HepG2 (cell line): Measurements from ENCODE around the gene DIAPH1. TPM values are rescaled to one million over a fixed set of nuclear protein-coding genes. Genes with fewer than 3 reads are reported as not detected.

Experiments used
- ATAC-seq: fragments of 200-7000 bp; cut with Tn5 transposase; 3 replicates; pipeline ENCODE4 v1.9.1; 2020; ENCODE audit warnings: mild to moderate bottlenecking, moderate library complexity
- BruUV-seq: library from RNA; stranded (reverse); fragments of 400-500 nt; replicated peaks from 2 replicates; lab custom pipeline; 2021; lab: Mats Ljungman, UMichigan
- CTCF ChIA-PET: fragments of 300-600 bp; formaldehyde crosslinking; extraction: SDS; loops from one replicate; lab custom pipeline; 2021; ENCODE audit warnings: low total read pairs, inconsistent platforms, low intra/inter-chr PET ratio; lab: Yijun Ruan, JAX
- POLR2A ChIA-PET: fragments of 350-600 bp; sonication (Branson Sonifier 250); formaldehyde crosslinking; loops from one replicate; lab custom pipeline; 2020; ENCODE audit warnings: antibody characterized with exemption, inconsistent platforms; lab: Yijun Ruan, JAX
- DNase-seq: peaks from one replicate; pipeline ENCODE4 v3.0.0-alpha.2; 2015; ENCODE audit warnings: low spot score
- FAIRE-seq: peaks from 3 replicates; lab custom pipeline; 2011; peaks lifted over from hg19 to GRCh38; lab: Jason Lieb, UNC
- H2AFZ ChIP-seq: one replicate; pipeline ENCODE4 v1.6.1; 2011; ENCODE audit warnings: low read length, inconsistent platforms
- H3K27ac ChIP-seq: fragments of 300-600 bp; 3 replicates; pipeline ENCODE4 v1.8.0; 2011; ENCODE audit warnings: mixed run types, mild to moderate bottlenecking, mixed read lengths, low read length, inconsistent platforms; ENCODE audit not compliant: insufficient read depth; ENCODE audit errors: extremely low read length
- H3K27me3 ChIP-seq, 2 experiments: fragments of 200-600 bp in 1 of 2; 2 replicates in 1 of 2; 3 replicates in 1 of 2; pipeline versions ENCODE4 v1.6.0 to v1.8.0; 2011; ENCODE audit warnings: low read length in 2 of 2, mild to moderate bottlenecking in 2 of 2, moderate library complexity in 2 of 2, inconsistent platforms in 1 of 2; ENCODE audit not compliant: insufficient read depth in 2 of 2, control insufficient read depth in 1 of 2
- H3K36me3 ChIP-seq, 2 experiments: fragments of 200-600 bp in 1 of 2; replicated peaks in 1 of 2; 2 replicates in 1 of 2; 3 replicates in 1 of 2; pipeline versions ENCODE4 v1.5.1 to v1.8.0; 2011; ENCODE audit warnings: low read length in 2 of 2, inconsistent platforms in 1 of 2; ENCODE audit not compliant: insufficient read depth in 2 of 2, control insufficient read depth in 1 of 2
- H3K4me1 ChIP-seq: 2 replicates; pipeline ENCODE4 v1.5.1; 2012; ENCODE audit warnings: low read length, inconsistent platforms; ENCODE audit not compliant: insufficient read depth
- H3K4me2 ChIP-seq: 2 replicates; pipeline ENCODE4 v1.6.0; 2011; ENCODE audit warnings: low read depth, low read length, inconsistent platforms
- H3K4me3 ChIP-seq, 3 experiments: fragments of 200-600 bp in 1 of 3; sonication (generic), shearing (Covaris generic) in 1 of 3; replicated peaks in 1 of 3; 2 replicates each; pipeline ENCODE4 v1.5.1; 2011 to 2016; ENCODE audit warnings: low read length in 3 of 3, inconsistent platforms in 2 of 3, low read depth in 2 of 3, mild to moderate bottlenecking in 2 of 3, control low read depth in 1 of 3, mixed read lengths in 1 of 3; ENCODE audit not compliant: insufficient read depth in 1 of 3
- H3K79me2 ChIP-seq: one replicate; pipeline ENCODE4 v1.6.1; 2011; ENCODE audit warnings: low read length, inconsistent platforms; ENCODE audit not compliant: insufficient read depth
- H3K9ac ChIP-seq: 2 replicates; pipeline ENCODE4 v1.6.0; 2011; ENCODE audit warnings: mild to moderate bottlenecking, low read depth, low read length, inconsistent platforms; ENCODE audit not compliant: insufficient read depth
- H3K9me3 ChIP-seq: 2 replicates; pipeline ENCODE4 v1.5.1; 2012; ENCODE audit warnings: mild to moderate bottlenecking, low read length
- H4K20me1 ChIP-seq: 2 replicates; pipeline ENCODE4 v1.6.0; 2011; ENCODE audit warnings: inconsistent platforms, mild to moderate bottlenecking, low read length, moderate library complexity; ENCODE audit not compliant: insufficient read depth
- CREB1 ChIP-seq, 2 experiments: fragments of 450-650 bp in 1 of 2; IDR thresholded peaks; 2 replicates each; pipeline ENCODE4 v1.6.1; 2016 to 2017; ENCODE audit warnings: control low read depth in 1 of 2, mild to moderate bottlenecking in 1 of 2, missing compliant biosample characterization in 1 of 2, missing genetic modification characterization in 1 of 2
- EEA1 ChIP-seq: sonication (generic); formaldehyde crosslinking; IDR thresholded peaks from 2 replicates; pipeline ENCODE4 v1.5.1; 2020; ENCODE audit warnings: mild to moderate bottlenecking, missing genetic modification reagents, borderline replicate concordance
- PRMT3 ChIP-seq: sonication (generic); formaldehyde crosslinking; IDR thresholded peaks from 2 replicates; pipeline ENCODE4 v1.8.1; 2022; ENCODE audit warnings: low read depth, mild to moderate bottlenecking, moderate library complexity, missing genetic modification reagents, borderline replicate concordance
- ZSCAN25 ChIP-seq: sonication (generic); formaldehyde crosslinking; IDR thresholded peaks from 2 replicates; pipeline ENCODE4 v1.8.0; 2022; ENCODE audit warnings: mild to moderate bottlenecking, missing genetic modification reagents
- WGBS: methylation state at CpG from one replicate; pipeline ENCODE4 v1.1.6; 2017; ENCODE audit warnings: low lambda C conversion rate; 5-methylcytosine and 5-hydroxymethylcytosine counted together
- in situ Hi-C: cut with HindIII; loops from 2 replicates; pipeline ENCODE4 v1.10.0; 2017; ENCODE audit warnings: low pct_unique_long_range_greater_than_20kb; ENCODE audit not compliant: extremely low pct_ligation_motif_present
- intact Hi-C: fragments of 100-400 bp; cut with micrococcal nuclease; formaldehyde crosslinking; loops from one replicate; pipeline ENCODE4 v1.10.0; 2022; ENCODE audit not compliant: unreplicated experiment
- polyA plus RNA-seq, 8 experiments: library from polyadenylated mRNA; depleted of rRNA in 3 of 8; stranded (reverse) in 7 of 8; unstranded in 1 of 8; fragments of >200 nt; fragmentation: Illumina TruSeq in 4 of 8; extraction: Trizol in 4 of 8; gene quantifications; 2 replicates each; pipeline versions ENCODE4 v1.2.1 to v1.2.3, GENCODE V29; 2011 to 2016; ENCODE audit warnings: low read depth in 4 of 8, missing spikeins in 1 of 8, mixed read lengths in 1 of 8; ENCODE audit not compliant: insufficient read depth in 1 of 8
- total RNA-seq, 5 experiments: library from RNA; depleted of rRNA; stranded (reverse); fragments of >200 nt; fragmentation: Illumina TruSeq; extraction: Trizol; gene quantifications; 2 replicates each; pipeline ENCODE4 v1.2.3, GENCODE V29; 2016; ENCODE audit warnings: low read depth in 1 of 5
- TF ChIP-seq, protein P1 (sequence below): sonication (generic); formaldehyde crosslinking; IDR thresholded peaks from 2 replicates; pipeline ENCODE4 v1.5.0; 2020; ENCODE audit warnings: mild to moderate bottlenecking, missing genetic modification reagents, borderline replicate concordance

DIAPH1 gene
- total and polyA plus RNA-seq, 2 of the 13 experiments (the other 11 are each of a cell fraction or from before 2014, with no cell fraction given) = 25.1 to 33.9 TPM

DNA sequence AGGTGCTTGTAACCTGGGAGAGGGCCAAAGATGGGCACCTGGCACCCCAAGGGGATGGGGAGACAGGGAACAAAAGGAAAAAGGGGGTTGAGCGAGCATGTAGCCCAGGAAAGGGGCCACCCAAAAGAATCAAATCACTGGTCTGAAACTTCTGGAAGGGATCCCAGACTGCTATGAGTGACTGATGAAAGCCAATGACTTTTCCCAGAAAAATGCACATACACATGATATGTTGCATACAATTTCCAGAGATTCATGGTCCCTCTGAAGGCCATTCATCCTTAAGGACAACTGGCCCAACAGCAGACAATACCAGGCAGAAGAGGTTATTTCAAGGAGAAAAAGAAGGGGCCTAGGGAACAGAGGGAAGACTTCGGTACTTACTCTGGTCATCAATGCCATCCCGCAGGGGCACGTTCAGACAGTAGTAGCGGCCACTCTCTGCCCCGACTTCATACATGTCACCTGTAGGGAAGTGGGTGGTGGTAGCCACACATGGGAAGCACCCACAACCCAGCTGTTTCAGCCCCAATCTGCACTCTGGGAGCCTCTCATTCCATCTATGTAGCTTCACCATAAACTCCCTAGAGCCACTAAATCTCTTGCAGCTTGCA, 9.5 kb upstream of the DIAPH1 start:
- CTCF ChIA-PET = no interaction called here
- TF ChIP-seq CREB1 (IDR thresholded peaks at IDR 0.05) = no peak
- no peak for TF ChIP-seq CREB1 (CRISPR knock-in tag; IDR thresholded peaks at IDR 0.05)
- no peak for TF ChIP-seq EEA1 (CRISPR knock-in tag)
- TF ChIP-seq, protein P1, sequence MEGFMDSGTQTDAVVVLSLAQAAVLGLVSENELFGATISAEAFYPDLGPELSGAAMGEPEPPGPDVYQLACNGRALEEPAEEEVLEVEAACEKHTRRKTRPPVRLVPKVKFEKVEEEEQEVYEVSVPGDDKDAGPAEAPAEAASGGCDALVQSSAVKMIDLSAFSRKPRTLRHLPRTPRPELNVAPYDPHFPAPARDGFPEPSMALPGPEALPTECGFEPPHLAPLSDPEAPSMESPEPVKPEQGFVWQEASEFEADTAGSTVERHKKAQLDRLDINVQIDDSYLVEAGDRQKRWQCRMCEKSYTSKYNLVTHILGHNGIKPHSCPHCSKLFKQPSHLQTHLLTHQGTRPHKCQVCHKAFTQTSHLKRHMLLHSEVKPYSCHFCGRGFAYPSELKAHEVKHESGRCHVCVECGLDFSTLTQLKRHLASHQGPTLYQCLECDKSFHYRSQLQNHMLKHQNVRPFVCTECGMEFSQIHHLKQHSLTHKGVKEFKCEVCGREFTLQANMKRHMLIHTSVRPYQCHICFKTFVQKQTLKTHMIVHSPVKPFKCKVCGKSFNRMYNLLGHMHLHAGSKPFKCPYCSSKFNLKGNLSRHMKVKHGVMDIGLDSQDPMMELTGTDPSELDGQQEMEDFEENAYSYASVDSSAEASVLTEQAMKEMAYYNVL (CRISPR knock-in tag) = no peak
- no peak for TF ChIP-seq ZSCAN25 (CRISPR knock-in tag)
- TF ChIP-seq PRMT3 (CRISPR knock-in tag) = no peak
- TF ChIP-seq, all 625 proteins: peak for 0

More for the DNA sequence above, 9.5 kb upstream of the DIAPH1 start:
- BruUV-seq = no TSS peak
- ATAC-seq (no peak), DNase-seq (no peak), FAIRE-seq (no peak)
- Histone ChIP-seq H3K9me3 (no peaks in the 10 kb centered on the region), H3K79me2 (peaks cover 18% of the 10 kb centered on the region), H3K9ac (no peak overlapping the region), H3K27ac (no peak overlapping the region), H2AFZ (no peak overlapping the region), H3K36me3 (peaks cover 31 to 69% of the 10 kb centered on the region in 2 experiments), H3K4me2 (no peak overlapping the region), H3K4me3 (no peak overlapping the region), H4K20me1 (no peaks in the 10 kb centered on the region), H3K27me3 (no peaks in the 10 kb centered on the region), H3K4me1 (peaks cover 11% of the 10 kb centered on the region)
- POLR2A ChIA-PET = interaction anchor here (2.5 kb wide), 1 partner anchor 8 kb away, joined by 7 read pairs; the partner anchor contains the start of genes HDAC3 and RELL2
- WGBS = 100% methylated on average over 6 of the region's 6 CpGs
- intact Hi-C loops (no loop called here), in situ Hi-C loops (no loop called here)
